PC-3 (cell line): ENCODE results near the gene SPSB1. TPM values are rescaled to one million over a fixed set of nuclear protein-coding genes. Genes with fewer than 3 reads are reported as not detected.

Experiments used
- ATAC-seq: fragments of 200-7000 bp; cut with Tn5 transposase; 2 replicates; pipeline ENCODE4 v1.9.1; 2020; ENCODE audit warnings: mild to moderate bottlenecking, moderate library complexity
- BruUV-seq: library from RNA; stranded (reverse); fragments of 400-500 nt; replicated peaks from 2 replicates; lab custom pipeline; 2021; lab: Mats Ljungman, UMichigan
- CTCF ChIA-PET: fragments of 300-600 bp; sonication (Branson Sonifier 250); formaldehyde crosslinking; loops from one replicate; lab custom pipeline; 2022; ENCODE audit warnings: antibody characterized with exemption; lab: Charles Lee
- POLR2A ChIA-PET: fragments of 300-600 bp; sonication (Branson Sonifier 250); formaldehyde crosslinking; loops from one replicate; lab custom pipeline; 2022; ENCODE audit warnings: antibody characterized with exemption; ENCODE audit not compliant: unreplicated experiment; lab: Charles Lee
- DNase-seq: peaks from one replicate; pipeline ENCODE4 v3.0.0-alpha.2; 2015
- H2AFZ ChIP-seq: fragments of 300-600 bp; sonication (generic); 2 replicates; pipeline ENCODE4 v1.6.0; 2016; ENCODE audit warnings: antibody characterized with exemption, low read length
- H3F3A ChIP-seq: fragments of 300-600 bp; sonication (generic); one replicate; pipeline ENCODE4 v1.6.0; 2017; ENCODE audit warnings: antibody characterized with exemption, low read length, control low read depth, mild to moderate bottlenecking; ENCODE audit not compliant: unreplicated experiment
- H3K27ac ChIP-seq: fragments of 300-600 bp; sonication (generic); 2 replicates; pipeline ENCODE4 v1.5.1; 2016; ENCODE audit warnings: mild to moderate bottlenecking, low read length
- H3K27me3 ChIP-seq: fragments of 300-600 bp; sonication (generic); 2 replicates; pipeline ENCODE4 v1.6.1; 2016; ENCODE audit warnings: low read length, mixed read lengths
- H3K36me3 ChIP-seq: fragments of 300-600 bp; sonication (generic); 2 replicates; pipeline ENCODE4 v1.6.1; 2016; ENCODE audit warnings: low read depth, mixed run types, low read length, mixed read lengths
- H3K4me1 ChIP-seq: fragments of 300-600 bp; sonication (generic); 2 replicates; pipeline ENCODE4 v1.5.1; 2016; ENCODE audit warnings: low read length; ENCODE audit not compliant: insufficient read depth
- H3K4me2 ChIP-seq: fragments of 300-600 bp; sonication (generic); 2 replicates; pipeline ENCODE4 v1.6.0; 2016; ENCODE audit warnings: low read length
- H3K4me3 ChIP-seq: fragments of 300-600 bp; sonication (generic); 2 replicates; pipeline ENCODE4 v1.5.1; 2016; ENCODE audit warnings: mild to moderate bottlenecking, low read length, mixed read lengths
- H3K79me2 ChIP-seq: fragments of 300-600 bp; sonication (generic); 2 replicates; pipeline ENCODE4 v1.6.1; 2017; ENCODE audit warnings: low read length, mixed read lengths
- H3K9ac ChIP-seq: fragments of 300-600 bp; sonication (generic); 2 replicates; pipeline ENCODE4 v1.6.0; 2016; ENCODE audit warnings: mild to moderate bottlenecking, low read length
- H3K9me2 ChIP-seq: fragments of 300-600 bp; sonication (generic); replicated peaks from 2 replicates; pipeline ENCODE4 v1.6.1; 2016; ENCODE audit warnings: mixed run types, low read length, mixed read lengths
- H3K9me3 ChIP-seq: fragments of 300-600 bp; sonication (generic); 2 replicates; pipeline ENCODE4 v1.6.1; 2016; ENCODE audit warnings: low read length, mixed read lengths
- H4K20me1 ChIP-seq: fragments of 300-600 bp; sonication (generic); 2 replicates; pipeline ENCODE4 v1.6.1; 2016; ENCODE audit warnings: low read length, mixed read lengths
- EZH2 ChIP-seq: fragments of 300-600 bp; sonication (generic); IDR thresholded peaks from one replicate; pipeline ENCODE4 v1.6.1; 2017; ENCODE audit warnings: antibody characterized with exemption, mild to moderate bottlenecking, low read length; ENCODE audit not compliant: unreplicated experiment
- EZH2phosphoT487 ChIP-seq: fragments of 300-600 bp; sonication (generic); IDR thresholded peaks from 2 replicates; pipeline ENCODE4 v1.6.1; 2018; ENCODE audit warnings: mild to moderate bottlenecking, antibody characterized with exemption, low read length, borderline replicate concordance
- intact Hi-C: fragments of 100-400 bp; cut with micrococcal nuclease; formaldehyde crosslinking; loops from 2 replicates; pipeline ENCODE4 v1.9.0; 2023
- total RNA-seq: library from RNA; depleted of rRNA; stranded (reverse); fragments of >200 nt; gene quantifications from 2 replicates; pipeline ENCODE4 v1.2.3, GENCODE V29; 2014
- TF ChIP-seq, protein P1 (sequence below): fragments of 300-600 bp; sonication (generic); conservative IDR thresholded peaks from 2 replicates; pipeline ENCODE4 v1.5.1; 2017; ENCODE audit warnings: antibody characterized with exemption, low read depth, mild to moderate bottlenecking, low read length

The SPSB1 gene
- total RNA-seq, 1 experiment from 2014 or later, result 18.1 TPM

DNA sequence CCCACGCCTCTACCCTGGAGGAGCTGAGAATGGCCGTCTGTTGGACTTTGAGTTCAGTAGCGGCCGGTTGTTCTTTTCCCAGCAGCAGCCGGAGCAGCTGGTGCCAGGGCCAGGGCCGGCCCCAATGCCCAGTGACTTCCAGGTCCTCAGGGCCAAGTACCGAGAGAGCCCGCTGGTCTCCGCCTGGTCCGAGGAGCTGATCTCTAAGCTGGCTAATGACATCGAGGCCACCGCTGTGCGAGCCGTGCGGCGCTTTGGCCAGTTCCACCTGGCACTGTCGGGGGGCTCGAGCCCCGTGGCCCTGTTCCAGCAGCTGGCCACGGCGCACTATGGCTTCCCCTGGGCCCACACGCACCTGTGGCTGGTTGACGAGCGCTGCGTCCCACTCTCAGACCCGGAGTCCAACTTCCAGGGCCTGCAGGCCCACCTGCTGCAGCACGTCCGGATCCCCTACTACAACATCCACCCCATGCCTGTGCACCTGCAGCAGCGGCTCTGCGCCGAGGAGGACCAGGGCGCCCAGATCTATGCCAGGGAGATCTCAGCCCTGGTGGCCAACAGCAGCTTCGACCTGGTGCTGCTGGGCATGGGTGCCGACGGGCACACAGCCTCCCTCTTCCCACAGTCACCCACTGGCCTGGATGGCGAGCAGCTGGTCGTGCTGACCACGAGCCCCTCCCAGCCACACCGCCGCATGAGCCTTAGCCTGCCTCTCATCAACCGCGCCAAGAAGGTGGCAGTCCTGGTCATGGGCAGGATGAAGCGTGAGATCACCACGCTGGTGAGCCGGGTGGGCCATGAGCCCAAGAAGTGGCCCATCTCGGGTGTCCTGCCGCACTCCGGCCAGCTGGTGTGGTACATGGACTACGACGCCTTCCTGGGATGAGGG is 28.5 kb upstream of the SPSB1 start:
- intact Hi-C loops, result no loop called here
- TF ChIP-seq EZH2phosphoT487 (no peak), EZH2 (no peak)
- TF ChIP-seq, protein P1, sequence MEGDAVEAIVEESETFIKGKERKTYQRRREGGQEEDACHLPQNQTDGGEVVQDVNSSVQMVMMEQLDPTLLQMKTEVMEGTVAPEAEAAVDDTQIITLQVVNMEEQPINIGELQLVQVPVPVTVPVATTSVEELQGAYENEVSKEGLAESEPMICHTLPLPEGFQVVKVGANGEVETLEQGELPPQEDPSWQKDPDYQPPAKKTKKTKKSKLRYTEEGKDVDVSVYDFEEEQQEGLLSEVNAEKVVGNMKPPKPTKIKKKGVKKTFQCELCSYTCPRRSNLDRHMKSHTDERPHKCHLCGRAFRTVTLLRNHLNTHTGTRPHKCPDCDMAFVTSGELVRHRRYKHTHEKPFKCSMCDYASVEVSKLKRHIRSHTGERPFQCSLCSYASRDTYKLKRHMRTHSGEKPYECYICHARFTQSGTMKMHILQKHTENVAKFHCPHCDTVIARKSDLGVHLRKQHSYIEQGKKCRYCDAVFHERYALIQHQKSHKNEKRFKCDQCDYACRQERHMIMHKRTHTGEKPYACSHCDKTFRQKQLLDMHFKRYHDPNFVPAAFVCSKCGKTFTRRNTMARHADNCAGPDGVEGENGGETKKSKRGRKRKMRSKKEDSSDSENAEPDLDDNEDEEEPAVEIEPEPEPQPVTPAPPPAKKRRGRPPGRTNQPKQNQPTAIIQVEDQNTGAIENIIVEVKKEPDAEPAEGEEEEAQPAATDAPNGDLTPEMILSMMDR, result no peak
- Histone ChIP-seq H3F3A (no peaks in the 10 kb centered on the region), H3K4me3 (no peak overlapping the region), H3K79me2 (no peaks in the 10 kb centered on the region), H3K36me3 (no peaks in the 10 kb centered on the region), H3K9ac (no peak overlapping the region), H3K4me1 (peaks cover 7% of the 10 kb centered on the region), H3K27me3 (no peaks in the 10 kb centered on the region), H4K20me1 (no peaks in the 10 kb centered on the region), H3K4me2 (no peak overlapping the region), H2AFZ (no peak overlapping the region), H3K9me2 (no peaks in the 10 kb centered on the region), H3K9me3 (no peaks in the 10 kb centered on the region; the same call in 1 of the 2 replicates), H3K27ac (no peak overlapping the region)
- ATAC-seq, result no peak
- POLR2A ChIA-PET, result no interaction called here
- no TSS peak for BruUV-seq
- CTCF ChIA-PET, result no interaction called here
- no peak for DNase-seq

DNA sequence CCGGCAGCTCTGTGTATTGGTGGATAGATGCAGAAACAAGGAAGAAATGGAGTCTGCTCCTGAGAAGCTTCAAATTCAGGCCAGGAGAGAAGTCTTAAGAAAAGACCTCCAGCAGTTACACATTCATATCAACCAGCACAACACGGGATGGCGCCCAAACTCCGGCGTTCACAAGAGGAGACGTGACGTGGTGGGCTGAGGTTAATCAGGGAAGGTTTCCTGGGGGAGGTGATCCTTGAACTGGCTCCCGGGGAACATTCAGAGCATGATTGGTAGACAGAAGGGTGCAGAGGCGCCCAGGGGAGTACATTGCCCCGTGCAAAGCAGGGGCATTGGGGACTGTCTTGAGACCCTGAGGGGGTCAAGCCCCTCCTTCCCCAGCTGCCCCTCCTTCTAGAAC is 27.7 kb upstream of the SPSB1 start:
- ATAC-seq (no peak), DNase-seq (no peak)
- intact Hi-C loops, result no loop called here
- H3K4me1 ChIP-seq, result peaks cover 15% of the 10 kb centered on the region
- no peaks in the 10 kb centered on the region for H3F3A ChIP-seq
- ChIA-PET CTCF (no interaction called here), POLR2A (no interaction called here)
- H3K79me2 ChIP-seq, result no peaks in the 10 kb centered on the region
- H3K27me3 ChIP-seq, result no peaks in the 10 kb centered on the region
- H3K36me3 ChIP-seq, result no peaks in the 10 kb centered on the region
- no TSS peak for BruUV-seq
- no peak for TF ChIP-seq EZH2
- TF ChIP-seq EZH2phosphoT487, result no peak
- TF ChIP-seq, protein P1, result no peak
- no peaks in the 10 kb centered on the region for H3K9me2 ChIP-seq
- no peak overlapping the region for H3K4me3 ChIP-seq
- no peak overlapping the region for H2AFZ ChIP-seq
- H3K27ac ChIP-seq, result no peak overlapping the region
- H3K9ac ChIP-seq, result no peak overlapping the region
- no peaks in the 10 kb centered on the region; the same call in 1 of the 2 replicates for H3K9me3 ChIP-seq
- no peaks in the 10 kb centered on the region for H4K20me1 ChIP-seq
- H3K4me2 ChIP-seq, result no peak overlapping the region

DNA sequence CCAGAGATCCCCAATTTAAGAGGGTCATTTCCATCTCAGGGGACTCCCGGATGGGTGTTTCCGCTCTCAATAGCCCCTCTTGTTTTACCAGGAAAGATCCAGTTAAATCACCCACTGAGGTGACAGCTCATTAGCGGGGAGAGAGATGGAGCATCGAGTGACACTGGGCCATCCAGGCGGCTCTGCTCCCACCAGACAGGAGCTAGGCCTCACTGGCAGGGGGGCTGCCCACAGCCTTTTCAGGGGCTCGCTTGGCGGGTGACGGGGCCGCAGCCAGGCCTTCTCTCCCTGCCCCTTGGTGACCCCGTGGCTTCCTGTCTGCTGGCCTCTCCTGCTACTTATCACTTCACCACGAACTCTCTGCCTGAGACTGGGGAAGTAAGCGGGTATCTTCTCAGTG is 26.7 kb upstream of the SPSB1 start:
- Histone ChIP-seq H3K4me3 (no peak overlapping the region), H3K79me2 (no peaks in the 10 kb centered on the region), H3K27ac (no peak overlapping the region), H3K4me2 (no peak overlapping the region), H3K4me1 (peaks cover 24% of the 10 kb centered on the region), H3F3A (no peaks in the 10 kb centered on the region), H2AFZ (no peak overlapping the region), H3K9me3 (no peaks in the 10 kb centered on the region), H3K27me3 (no peaks in the 10 kb centered on the region), H3K36me3 (no peaks in the 10 kb centered on the region), H4K20me1 (no peaks in the 10 kb centered on the region), H3K9ac (no peak overlapping the region), H3K9me2 (no peaks in the 10 kb centered on the region)
- TF ChIP-seq, protein P1, result no peak
- no peak for TF ChIP-seq EZH2phosphoT487
- no peak for TF ChIP-seq EZH2
- no TSS peak for BruUV-seq
- ChIA-PET POLR2A (no interaction called here), CTCF (no interaction called here)
- DNase-seq, result no peak
- intact Hi-C loops, result no loop called here
- no peak for ATAC-seq
